GM18867 (cell line): ENCODE measurements around the gene INTS12.

ENCODE experiments used
- ATAC-seq: cut with Tn5 transposase; IDR thresholded peaks from one replicate; pipeline ENCODE4 v1.9.1; 2021; ENCODE audit warnings: mild to moderate bottlenecking, moderate library complexity; ENCODE audit not compliant: unreplicated experiment

Gene INTS12

GRCh38 chr4:105686571-105686970 lies 21.9 kb downstream of the INTS12 start:
- no peak for ATAC-seq

DNA sequence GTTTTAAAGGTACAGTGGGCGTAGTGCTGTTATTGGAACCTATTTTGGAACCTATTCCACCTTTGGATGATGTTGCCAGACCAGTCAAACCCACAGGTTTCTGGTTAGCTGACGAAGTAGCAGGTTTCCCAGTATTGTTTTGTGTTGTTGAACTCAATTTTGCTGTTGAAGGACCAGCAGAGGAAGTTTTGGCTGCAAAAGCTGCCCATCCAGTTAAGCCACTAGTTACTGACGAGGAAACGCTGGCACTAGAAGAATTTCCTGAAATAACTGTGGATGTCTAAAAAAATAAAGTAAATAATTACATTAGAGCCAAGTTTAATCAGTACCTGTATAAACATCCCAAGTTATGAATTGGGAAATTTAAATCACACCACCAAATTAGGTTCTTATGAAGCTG lies 25.5 kb downstream of the INTS12 start:
- no peak for ATAC-seq

DNA sequence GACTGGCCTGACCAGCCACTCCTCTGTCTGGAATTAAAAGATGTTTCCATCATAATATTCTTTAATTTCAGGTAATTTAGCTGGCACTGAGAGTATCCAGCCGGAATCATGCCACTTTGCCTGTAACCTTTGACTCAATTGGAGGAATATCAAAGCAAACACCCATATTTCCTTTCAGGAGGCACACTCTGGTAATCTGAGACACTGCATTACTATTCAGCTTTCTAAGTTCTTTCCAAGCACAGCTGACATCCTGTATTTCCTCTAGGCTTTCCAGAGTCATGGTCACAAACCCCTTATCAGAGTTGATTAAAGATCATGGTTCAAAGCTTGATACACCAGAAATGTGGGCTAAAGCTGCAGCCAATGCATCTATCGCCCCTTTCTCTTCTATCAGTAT lies 29.3 kb downstream of the INTS12 start:
- no peak for ATAC-seq

DNA sequence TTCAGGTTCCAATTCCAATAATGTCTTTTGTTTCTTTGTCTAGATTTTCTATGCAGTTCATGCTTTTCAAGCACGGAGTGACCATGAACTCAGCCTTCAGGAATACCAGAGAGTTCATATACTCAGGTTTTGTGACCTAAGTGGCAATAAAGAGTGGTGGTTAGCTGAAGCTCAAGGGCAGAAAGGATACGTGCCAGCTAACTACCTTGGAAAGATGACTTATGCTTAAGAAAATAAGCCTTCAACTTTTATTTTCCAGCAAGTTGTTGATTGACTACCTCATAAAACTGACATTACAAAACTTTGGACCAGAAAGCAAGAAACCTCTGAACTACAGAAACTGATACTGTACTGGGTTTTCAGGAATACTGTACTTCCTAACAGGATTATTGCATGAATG lies 30.8 kb downstream of the INTS12 start:
- no peak for ATAC-seq

DNA sequence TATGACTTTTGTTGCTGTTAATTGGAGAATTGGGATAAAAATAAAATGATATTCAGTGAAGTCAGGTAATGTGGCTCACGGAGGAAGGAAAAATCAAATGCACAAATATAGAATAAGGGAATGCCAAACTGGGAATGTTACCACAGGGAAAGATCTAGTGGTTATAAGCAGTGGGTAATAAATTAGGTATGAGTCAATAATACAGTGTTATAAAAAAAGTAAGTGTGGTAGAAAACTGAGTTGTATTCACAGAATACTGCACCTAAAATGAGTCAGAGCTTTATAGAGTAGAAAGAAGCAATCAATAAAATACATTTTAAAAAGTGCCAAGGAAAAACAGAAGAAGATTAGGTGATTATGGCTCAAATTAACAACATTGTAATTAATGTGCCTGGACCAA lies 34.5 kb downstream of the INTS12 start:
- no peak for ATAC-seq

GRCh38 chr4:105671301-105671700 lies 37.2 kb downstream of the INTS12 start:
- ATAC-seq, result no peak

DNA sequence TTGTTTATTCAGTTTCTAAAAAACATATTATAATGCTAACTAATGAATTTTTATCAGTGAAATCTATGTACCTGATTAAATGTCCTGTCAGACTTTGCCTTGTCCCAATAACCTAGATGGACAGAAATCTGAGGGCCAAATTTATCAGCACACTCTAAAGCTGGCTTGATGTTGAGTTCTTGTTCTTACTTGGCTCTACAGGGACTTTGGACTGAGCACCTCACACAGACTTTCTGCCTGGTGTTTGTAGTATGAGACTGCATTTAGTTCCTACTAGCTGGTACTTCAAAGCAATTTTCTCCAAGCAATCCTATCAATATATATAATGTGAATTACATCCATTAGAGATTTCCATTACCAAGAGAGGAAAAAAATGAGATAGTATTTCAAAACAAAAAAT lies 37.8 kb downstream of the INTS12 start:
- ATAC-seq, result no peak

- peak; percentile 60 for ATAC-seq
Measured at GRCh38 chr4:105666693-105667092, 41.8 kb downstream of the INTS12 start.

- no peak for ATAC-seq
Measured at GRCh38 chr4:105662935-105663675, 45.4 kb downstream of the INTS12 start.

DNA sequence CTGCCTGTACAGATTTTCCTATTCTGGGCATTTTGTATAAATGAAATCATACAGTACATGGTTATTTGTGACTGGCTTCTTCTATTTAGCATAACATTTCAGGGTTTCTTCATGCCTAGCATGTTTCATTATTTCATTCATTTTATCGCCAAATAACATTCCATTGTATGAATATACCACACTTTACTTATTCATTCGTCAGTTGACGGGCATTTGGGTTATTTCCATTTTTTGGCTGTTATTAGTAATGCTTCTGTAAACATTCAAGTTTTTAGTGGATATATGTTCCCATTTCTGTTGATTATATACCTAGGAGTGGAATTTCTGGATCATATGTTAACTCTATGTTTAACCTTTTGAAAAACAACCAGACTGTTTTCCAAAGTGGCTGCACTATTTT lies 47.5 kb downstream of the INTS12 start:
- no peak for ATAC-seq

GRCh38 chr4:105659190-105659589 lies 49.3 kb downstream of the INTS12 start:
- no peak for ATAC-seq

DNA sequence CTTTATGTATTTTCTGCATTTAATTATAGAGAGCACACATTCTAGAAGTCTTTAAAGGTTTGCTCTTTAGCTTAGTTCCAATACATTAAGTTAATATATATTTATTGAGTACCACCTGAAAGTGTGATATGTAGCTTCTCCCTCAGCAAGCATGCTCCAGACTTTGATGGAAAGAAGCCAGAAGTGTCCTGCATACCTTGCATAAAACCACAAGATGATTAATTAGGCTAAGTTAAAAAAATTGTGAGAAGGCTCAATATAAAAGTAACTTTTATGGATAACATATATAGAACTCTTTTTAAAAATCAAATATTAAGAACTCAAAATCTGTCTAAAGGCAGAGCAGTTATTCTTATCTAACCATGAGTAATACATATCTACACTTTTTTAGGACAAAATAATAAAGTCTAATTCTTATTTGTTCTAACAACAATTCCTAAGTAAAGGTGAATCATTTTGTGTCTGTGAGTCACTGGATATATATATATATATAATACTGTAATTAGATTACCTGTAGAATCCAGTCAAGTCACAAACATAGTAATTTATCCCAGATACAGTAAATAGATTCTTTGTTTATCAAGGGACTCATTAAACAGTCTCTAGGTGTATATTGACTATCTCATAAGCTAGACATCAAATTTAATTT lies 51.2 kb downstream of the INTS12 start:
- ATAC-seq, result no peak

- ATAC-seq, result no peak
Measured at GRCh38 chr4:105652286-105652888, 56.1 kb downstream of the INTS12 start.

DNA sequence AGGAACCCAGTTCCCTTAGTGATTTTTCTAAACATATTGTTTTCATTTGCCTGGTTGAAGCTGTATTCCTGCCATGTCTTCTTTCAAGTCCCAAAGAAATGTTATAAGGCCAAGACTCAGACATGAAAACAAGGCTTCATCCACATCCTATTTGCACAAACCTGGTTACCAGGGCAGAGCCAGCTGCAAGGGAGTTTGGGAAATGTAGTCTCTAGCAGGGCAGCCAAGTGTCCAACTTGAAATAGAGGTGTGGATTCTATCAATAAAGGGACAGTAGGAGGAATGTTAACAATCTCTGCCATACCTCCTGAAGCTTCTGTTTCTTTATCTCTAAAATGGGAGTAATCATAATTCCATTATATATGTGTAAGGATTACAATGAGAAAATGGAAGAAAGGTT lies 56.6 kb downstream of the INTS12 start:
- ATAC-seq, result no peak

DNA sequence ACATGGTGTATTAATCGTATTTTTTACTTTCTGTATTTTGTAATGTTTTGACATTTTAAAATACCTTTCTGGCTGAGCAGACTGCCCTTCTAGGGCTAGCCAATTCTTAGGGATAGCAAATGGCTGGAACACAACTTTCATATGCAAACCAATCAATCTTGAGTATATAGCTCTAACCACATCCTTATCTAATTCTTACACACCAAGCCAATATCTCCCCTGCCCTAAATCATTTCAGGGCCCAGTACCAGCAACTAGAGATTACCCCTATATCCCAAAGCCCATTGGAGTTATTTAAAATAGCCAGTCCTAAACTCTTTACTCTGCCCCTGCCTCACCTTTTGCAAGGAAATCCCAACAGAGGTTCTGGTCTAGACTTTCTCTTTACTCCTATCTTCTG lies 58.3 kb downstream of the INTS12 start:
- ATAC-seq, result no peak

DNA sequence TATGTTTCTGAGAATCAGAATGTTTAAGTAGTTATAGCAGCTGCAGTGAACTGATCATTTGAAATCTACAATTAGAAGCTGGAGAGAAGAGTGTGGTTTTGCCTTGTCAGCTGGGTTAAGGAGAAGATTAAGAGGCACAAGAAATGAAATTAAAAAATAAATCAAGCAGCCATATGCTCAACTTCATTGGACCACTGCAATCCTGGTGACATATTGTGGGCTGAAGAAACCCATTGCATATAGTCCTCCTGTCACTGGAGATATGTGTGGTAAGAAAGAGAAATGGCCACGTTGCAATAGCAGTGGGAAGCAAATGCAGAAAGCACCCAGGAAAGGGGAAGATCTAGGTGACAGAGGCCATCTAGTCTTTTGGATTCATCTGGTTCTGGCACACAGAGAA lies 63.0 kb downstream of the INTS12 start:
- no peak for ATAC-seq

GRCh38 chr4:105644257-105644656 lies 64.2 kb downstream of the INTS12 start:
- ATAC-seq, result no peak

DNA sequence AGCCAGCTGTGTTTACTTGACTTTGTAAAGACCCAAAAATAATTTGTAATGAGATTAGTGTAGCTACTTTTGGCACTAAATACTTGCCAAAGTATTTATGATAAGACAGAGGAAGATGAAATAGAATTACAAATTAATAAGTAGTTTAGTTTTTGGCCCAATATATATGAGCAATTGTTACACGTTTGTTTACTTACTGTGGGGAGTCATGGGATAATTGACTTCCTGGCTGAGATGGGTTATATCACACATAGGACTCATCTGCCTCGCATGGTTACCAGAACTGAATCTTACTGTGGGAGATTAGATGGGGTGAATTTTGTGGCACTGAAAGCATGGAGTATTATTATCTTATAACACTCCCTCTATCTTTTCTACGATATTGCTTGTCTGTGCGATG lies 66.6 kb downstream of the INTS12 start:
- ATAC-seq, result no peak

DNA sequence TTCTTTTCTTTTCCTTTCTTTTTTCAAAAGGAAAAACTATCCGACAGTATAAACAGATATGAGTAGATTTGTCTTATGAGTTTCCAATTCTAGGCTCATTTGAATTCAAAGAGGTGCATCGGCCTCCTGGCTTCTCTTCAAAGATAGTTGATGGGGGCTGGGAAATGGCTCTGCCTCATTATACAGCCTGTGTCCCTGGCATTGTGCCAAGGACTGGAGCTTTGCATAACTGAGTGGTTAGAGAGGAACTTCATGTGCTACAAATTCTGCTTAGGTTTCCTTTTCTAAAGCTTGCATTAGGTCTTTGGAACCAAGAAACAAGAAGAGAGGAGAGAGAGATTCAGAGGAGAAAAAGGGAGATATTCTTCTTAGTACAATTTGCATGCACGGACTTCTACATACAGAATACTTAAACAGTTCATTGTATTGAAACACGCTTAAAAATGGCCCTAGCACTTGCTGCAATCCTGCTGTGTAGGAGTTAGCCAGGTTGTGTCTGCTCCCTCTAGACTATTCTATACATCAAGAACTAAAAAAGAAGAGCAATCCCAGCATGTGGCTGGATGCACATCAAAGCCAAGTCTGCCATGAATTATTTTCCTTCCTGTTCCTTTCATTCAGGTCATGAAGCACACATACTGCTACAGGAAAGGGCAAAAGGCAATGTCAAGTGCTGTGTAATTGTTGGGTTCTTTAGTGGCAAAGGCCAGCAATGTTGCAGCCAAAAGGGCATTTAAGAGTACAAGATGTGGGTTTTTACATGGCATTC lies 70.9 kb downstream of the INTS12 start:
- peak; percentile 95 for ATAC-seq

DNA sequence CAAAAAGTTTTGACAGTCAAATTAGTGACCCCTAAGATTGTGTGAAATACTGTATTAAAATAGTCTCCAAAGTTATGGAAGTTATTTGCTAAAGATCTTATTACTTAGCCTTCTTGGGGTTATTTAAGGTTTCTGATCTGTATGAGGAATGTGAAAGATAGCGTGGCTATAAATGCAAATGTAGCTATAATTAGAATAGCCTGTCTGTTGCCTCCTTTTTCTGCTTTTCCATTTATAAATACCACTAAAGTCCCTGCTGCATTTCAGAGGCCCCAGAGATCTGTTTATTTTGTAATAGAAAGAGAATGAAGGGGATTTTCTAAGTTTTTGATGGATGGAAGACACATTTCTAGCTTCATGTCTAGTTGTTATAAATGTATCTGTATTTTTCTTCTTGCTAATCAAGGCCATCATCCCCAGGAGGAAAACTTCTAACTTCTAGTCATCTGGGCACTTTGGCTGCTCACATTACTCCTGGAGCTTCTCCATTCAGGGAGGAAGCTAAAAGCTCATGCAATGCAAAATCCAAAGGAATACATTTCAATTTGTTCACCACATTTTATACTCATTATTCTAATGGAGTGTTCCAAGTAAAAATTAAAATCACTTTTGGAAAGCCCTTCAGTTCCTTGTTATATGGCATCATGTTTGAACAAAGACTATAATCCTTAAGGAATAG lies 73.9 kb downstream of the INTS12 start:
- ATAC-seq, result peak; percentile 23

GRCh38 chr4:105633241-105633640 lies 75.2 kb downstream of the INTS12 start:
- ATAC-seq, result no peak
